ENCODE measurements around the gene CSNK1G3.

GRCh38 chr5:123537256-123537655 lies 25.3 kb downstream of the CSNK1G3 start:
- TF ChIP-seq CTCF (IDR thresholded peaks at IDR 0.05; ENCODE audit: low read length) = no peak
- no peak for TF ChIP-seq EZH2 (IDR thresholded peaks at IDR 0.05; ENCODE audit: borderline replicate concordance, low read length)
